ENCODE results near the gene HMG20A.
"Not testable (repeated sequence)": the region's sequence is repeated elsewhere in the genome, so short reads cannot be mapped to it uniquely, and the experiment has no call there.

The HMG20A gene

GRCh38 chr15:77420610-77421369, at the start of gene HMG20A:
Gene HMG20A (plus strand): TSS chr15:77420888. CDS start chr15:77458408, 37,520 bp downstream.
- peak; percentile 38 to 51 for DNase-seq (ENCODE audit: low read depth in 2 of 2)

- no peak for DNase-seq (ENCODE audit: low read depth in 2 of 2)
Measured at GRCh38 chr15:77371850-77372563, 48.7 kb upstream of the HMG20A start.

GRCh38 chr15:77373441-77373840, 47.2 kb upstream of the HMG20A start:
- no peak for DNase-seq (ENCODE audit: low read depth in 2 of 2)

GRCh38 chr15:77375133-77375532, 45.6 kb upstream of the HMG20A start:
- no peak for DNase-seq (ENCODE audit: low read depth in 2 of 2)

- DNase-seq (ENCODE audit: low read depth in 2 of 2), result no peak
Measured at GRCh38 chr15:77376770-77377169, 43.9 kb upstream of the HMG20A start.

- no peak for DNase-seq (ENCODE audit: low read depth in 2 of 2)
Measured at GRCh38 chr15:77380033-77380432, 40.7 kb upstream of the HMG20A start.

GRCh38 chr15:77384086-77384485, 36.6 kb upstream of the HMG20A start:
- no peak for DNase-seq (ENCODE audit: low read depth in 2 of 2)

- no peak for DNase-seq (ENCODE audit: low read depth in 2 of 2)
Measured at GRCh38 chr15:77384589-77385359, 35.9 kb upstream of the HMG20A start.

GRCh38 chr15:77386626-77387025, 34.1 kb upstream of the HMG20A start:
- DNase-seq (ENCODE audit: low read depth in 2 of 2), result no peak

GRCh38 chr15:77387365-77388105, 33.2 kb upstream of the HMG20A start:
- no peak for DNase-seq (ENCODE audit: low read depth in 2 of 2)

GRCh38 chr15:77391372-77391951, 29.2 kb upstream of the HMG20A start:
- no peak for DNase-seq (ENCODE audit: low read depth in 2 of 2)

GRCh38 chr15:77392762-77393470, 27.8 kb upstream of the HMG20A start:
- DNase-seq (ENCODE audit: low read depth in 2 of 2), result no peak

GRCh38 chr15:77393471-77393840, 27.2 kb upstream of the HMG20A start:
- DNase-seq (ENCODE audit: low read depth in 2 of 2), result no peak

GRCh38 chr15:77395013-77395774, 25.5 kb upstream of the HMG20A start:
- no peak for DNase-seq (ENCODE audit: low read depth in 2 of 2)

- DNase-seq (ENCODE audit: low read depth in 2 of 2), result no peak
Measured at GRCh38 chr15:77396692-77397091, 24.0 kb upstream of the HMG20A start.

- no peak for DNase-seq (ENCODE audit: low read depth in 2 of 2)
Measured at GRCh38 chr15:77398927-77399326, 21.8 kb upstream of the HMG20A start.

GRCh38 chr15:77400258-77400657, 20.4 kb upstream of the HMG20A start:
- DNase-seq (ENCODE audit: low read depth in 2 of 2), result no peak

GRCh38 chr15:77402740-77403379, 17.8 kb upstream of the HMG20A start:
- DNase-seq (ENCODE audit: low read depth in 2 of 2), result no peak

GRCh38 chr15:77406173-77406759, 14.4 kb upstream of the HMG20A start:
- DNase-seq (ENCODE audit: low read depth in 2 of 2), result not testable (repeated sequence)
